ENCODE data around the gene EPM2AIP1.

- TF ChIP-seq CTCF (IDR thresholded peaks at IDR 0.05), result no peak
- no peak for TF ChIP-seq ZFX (IDR thresholded peaks at IDR 0.05; ENCODE audit: borderline replicate concordance)
These were observed 32.8 kb upstream of the EPM2AIP1 start for GRCh38 chr3:37025561-37026335.
